Stimulated activated CD8-positive, alpha-beta memory T cell treated with anti-CD3 and anti-CD28 coated beads, Interleukin-2, amount 100 ng/mL, for 48 hours (primary cell): ENCODE results near the gene PTPRN2.
"Not testable (repeated sequence)": the region's sequence is repeated elsewhere in the genome, so short reads cannot be mapped to it uniquely, and the experiment has no call there.

ENCODE experiments used
- DNase-seq, 2 donors: peaks; one replicate each; pipeline ENCODE4 v3.0.0-alpha.2; 2020; ENCODE audit warnings: low read depth in 2 of 2

The PTPRN2 gene

DNA sequence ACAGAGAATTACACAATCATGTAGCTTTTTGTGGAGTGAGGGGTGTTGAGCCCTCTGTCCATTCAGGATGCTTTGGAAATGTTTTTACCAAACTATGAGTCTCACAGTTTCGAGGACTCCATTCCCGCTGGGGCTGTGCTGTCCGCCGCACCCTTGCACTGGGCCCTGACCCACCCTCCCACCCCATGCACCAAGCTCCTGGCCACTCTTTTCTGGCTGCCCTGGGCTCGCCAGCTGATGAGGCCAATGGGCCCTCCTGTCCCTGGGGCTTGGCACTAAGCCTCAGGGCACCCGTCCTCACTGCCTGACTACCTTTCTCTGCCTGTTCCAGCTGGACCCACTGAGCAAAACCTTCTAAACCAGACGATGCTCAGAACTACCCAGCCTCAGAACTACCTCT is 332.1 kb downstream of the PTPRN2 start:
- DNase-seq: no peak

GRCh38 chr7:158255156-158255555 is 332.5 kb downstream of the PTPRN2 start:
- no peak for DNase-seq

GRCh38 chr7:158253670-158254045 is 334.0 kb downstream of the PTPRN2 start:
- DNase-seq: not testable (repeated sequence)

DNA sequence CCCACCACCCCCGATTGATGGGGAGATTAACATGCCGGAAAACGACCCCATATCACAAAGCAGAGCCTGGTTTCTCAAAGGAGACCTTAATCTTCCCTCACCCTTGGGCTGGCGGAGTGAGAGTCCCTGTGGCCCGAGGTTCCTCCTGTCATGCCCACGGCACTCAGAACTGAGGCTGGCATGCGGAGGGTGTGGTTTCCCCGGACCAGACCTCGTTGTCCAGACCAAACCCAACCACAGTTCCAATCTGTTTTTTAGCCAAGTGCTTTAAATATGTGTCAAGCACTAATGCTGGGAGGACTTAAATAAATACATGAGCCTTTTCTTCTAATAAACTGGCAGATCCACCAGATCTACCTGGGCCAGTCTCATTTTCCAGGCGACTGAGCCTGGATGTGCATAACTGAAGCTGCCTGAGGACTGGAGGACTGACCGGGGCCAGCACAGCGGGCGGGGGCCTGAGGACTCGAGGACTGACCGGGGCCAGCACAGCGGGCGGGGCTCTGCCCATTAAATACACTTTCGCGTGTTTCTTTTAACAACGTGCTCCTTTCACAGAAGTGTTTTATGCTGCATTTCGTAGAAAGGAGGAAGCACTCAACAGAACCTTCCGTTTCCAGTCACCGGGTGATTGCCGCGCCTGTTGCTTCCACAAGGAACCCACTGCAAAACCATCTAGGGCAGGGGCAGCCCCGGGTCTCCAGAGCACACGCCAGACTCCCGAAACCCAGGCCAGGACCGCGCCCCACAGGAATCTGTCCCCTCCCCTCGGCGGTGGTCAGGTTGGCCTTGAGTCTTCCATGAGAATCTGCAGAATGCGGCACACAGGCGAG is 334.6 kb downstream of the PTPRN2 start:
- DNase-seq: no peak

GRCh38 chr7:158252081-158252836 is 335.4 kb downstream of the PTPRN2 start:
- DNase-seq: no peak

DNA sequence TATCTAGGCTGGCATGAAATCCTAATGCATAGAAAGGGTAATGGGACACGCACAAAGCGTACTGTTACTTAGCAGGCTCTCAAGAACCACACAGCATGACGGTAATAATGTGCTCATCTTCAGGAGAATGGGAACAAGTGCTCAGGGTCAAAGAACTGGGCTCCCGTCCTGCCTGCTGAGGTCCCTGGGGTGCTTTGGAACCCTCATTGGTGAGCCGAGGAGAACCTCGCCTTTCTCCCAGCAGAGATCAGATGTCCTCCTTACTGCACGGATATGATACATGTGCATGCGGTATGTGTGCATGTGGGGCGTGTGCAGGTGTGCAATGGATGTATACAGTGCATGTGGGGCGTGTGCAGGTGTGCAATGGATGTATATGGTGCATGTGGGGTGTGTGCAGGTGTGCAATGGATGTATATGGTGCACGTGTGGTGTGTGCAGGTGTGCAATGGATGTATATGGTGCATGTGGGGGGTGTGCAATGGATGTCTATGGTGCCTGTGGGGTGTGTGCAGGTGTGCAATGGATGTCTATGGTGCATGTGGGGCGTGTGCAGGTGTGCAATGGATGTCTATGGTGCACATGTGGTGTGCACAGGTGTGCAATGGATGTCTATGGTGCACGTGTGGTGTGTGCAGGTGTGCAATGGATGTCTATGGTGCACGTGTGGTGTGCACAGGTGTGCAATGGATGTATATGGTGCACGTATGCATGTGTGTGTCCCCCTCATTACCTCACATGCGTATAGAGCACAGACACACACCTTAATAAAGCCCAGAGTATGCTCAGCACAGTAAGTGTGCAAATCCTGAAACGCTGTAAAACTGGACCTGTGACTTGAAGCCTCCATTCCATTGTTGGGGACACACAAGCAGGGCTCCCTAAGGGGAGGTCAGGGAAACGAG is 336.3 kb downstream of the PTPRN2 start:
- DNase-seq: no peak

- no peak for DNase-seq
Observed at GRCh38 chr7:158249692-158250091, 337.9 kb downstream of the PTPRN2 start.

- no peak for DNase-seq
Observed at GRCh38 chr7:158248816-158249215, 338.8 kb downstream of the PTPRN2 start.

DNA sequence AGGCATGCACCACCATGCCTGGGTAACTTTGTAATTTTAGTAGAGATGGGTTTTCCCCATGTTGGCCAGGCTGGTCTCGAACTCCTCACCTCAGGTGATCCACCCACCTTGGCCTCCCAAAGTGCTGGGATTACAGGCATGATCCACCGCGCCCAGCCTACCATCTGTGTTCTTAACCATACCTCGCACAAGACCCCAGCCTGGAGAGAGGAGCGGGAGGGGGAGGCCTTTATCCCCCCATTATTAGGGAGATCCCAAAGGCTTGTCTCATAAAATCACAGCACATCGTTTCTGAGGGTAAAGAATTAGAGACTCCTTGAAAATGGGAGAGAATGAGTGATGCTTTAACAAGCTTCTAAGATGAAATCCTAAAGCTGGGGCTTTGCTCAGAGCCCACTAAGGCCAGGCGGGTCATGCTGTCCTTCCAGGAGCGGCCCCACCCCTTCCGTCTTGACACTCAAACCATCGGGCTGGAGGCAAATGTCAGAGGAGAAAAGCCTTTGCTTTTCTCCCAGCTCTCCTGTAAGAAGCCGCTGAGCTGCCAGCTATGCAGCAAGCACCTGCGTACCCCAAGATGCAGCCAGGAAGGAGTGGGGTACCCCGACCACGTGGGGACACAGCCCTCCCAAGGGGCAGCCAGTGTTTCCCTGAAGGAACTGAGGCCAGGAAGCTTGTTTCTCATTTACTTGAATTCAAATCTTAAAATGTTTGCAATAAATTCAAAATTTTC is 339.7 kb downstream of the PTPRN2 start:
- no peak for DNase-seq

DNA sequence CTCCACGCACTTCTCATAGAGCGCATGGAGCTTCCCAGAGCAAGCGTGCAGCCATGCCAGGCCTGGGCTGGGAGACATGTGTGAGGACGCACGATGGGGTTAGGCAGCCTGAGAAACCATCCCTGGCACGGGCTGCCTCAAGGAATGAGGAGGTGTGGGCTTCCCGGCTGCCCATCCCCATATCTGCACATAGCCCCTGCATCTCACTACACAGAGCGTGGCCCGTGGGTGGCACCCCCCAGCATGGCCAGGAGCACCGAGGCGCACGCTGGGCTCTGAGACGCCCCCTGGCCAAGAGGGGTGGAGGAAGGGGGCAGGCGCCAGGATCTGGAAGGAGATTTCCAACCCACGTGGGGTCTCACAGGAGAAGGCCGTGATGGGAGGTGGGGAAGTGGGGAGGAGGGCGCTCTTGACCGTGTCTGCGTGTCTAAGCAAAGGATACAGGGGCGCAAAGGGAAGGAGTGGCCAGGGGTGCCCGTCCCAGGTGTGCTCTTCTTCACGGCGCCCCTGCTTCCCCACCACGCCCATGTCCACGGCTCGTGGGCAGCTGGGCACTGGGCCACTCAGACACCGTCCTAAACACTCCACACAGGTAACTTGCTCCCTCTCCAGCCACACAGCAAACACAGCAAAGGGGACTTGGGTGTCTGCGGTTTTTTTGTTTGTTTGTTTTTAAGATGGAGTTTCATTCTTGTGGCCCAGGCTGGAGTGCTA is 340.5 kb downstream of the PTPRN2 start:
- DNase-seq: no peak

DNA sequence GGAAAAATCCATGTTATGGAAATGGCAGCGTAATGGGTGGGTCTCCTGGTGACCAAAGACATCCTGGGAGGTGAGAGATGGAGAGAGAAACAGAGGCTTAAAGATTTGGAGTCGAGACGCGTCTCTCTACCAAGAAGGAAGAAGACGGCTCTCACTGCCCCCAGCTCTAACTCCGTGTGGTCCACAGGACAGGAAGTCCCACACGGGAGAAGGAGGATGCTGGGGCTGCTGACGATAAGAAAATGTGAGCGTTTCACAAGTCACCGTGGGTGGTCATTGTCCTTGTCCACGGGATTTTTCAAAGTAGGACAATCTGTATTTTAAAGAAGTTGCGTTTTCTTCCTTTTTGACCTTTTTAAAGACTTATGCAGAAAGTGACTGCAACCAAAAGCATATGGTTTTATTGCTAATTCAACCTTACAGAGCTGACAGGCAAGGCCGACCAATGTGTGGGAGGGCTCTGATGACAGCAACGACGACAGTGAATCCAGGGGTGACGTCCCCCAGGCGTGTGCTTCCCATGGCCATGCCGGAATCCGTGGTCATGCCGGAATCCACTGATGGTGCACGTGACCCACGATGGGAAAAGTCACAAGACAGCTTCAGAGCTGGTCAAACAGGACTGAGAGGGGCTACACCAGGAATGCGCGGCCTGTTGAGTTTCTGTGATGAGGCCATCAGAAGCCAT is 341.2 kb downstream of the PTPRN2 start:
- DNase-seq: no peak

GRCh38 chr7:158245724-158246041 is 341.9 kb downstream of the PTPRN2 start:
- no peak for DNase-seq

- DNase-seq: no peak
Observed at GRCh38 chr7:158244873-158245723, 342.5 kb downstream of the PTPRN2 start.

- no peak for DNase-seq
Observed at GRCh38 chr7:158244430-158244829, 343.2 kb downstream of the PTPRN2 start.

DNA sequence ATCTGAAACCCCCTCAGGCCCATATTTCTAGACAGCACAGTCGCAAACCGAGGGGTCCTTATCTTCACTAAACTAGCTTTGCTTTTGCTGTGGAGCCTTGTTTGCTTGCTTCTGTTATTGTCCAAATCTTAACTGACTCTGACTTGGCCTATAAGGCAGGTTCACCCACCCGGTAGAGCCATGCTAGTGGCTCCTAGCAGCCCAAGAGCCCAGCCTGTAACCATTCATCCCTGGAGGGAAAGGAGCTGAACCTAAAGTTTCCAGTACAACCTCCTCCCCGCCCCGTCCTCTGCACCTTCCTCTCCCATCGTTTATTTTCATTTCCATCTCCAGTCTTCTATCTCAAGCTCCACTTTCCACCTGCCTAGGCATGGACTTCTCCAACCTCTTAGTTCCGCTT is 345.7 kb downstream of the PTPRN2 start:
- no peak for DNase-seq

GRCh38 chr7:158240801-158241200 is 346.8 kb downstream of the PTPRN2 start:
- no peak for DNase-seq

DNA sequence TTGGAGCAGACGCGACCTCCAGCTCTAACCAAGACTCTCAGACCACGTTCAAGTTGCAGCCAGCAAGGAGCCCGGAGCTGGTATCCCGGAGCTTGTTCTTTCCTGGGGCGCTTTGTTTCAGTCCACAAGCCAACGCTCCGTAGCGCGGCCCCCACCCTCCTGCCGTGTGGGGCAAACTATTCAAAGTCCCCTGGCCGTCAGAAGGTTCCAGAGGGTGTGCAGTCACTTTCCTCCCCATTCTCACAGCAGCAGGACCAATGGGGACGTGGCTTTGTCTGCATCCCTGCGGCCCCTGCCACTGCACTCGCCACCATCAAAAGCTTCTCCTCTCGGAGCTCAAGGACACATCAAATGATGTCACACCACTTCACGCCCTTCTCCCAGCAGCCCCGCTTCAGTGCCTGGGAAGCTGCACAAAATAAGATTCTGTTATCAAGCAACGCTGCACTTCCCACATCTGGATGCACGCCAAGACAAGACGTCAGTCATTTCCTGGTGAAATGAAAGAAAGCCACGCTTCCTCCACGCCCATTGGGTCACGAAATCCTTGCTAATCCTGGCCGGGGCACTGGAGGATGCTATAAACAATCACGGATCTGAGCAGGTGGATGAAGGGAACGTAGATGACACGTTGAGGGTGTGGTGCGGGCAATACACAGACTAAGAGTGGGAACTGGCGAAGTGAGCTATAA is 348.2 kb downstream of the PTPRN2 start:
- DNase-seq: no peak

- no peak for DNase-seq
Observed at GRCh38 chr7:158238616-158239289, 348.9 kb downstream of the PTPRN2 start.
